ENCODE measurements around the gene UBR1. TPM values are rescaled to one million over a fixed set of nuclear protein-coding genes. Genes with fewer than 3 reads are reported as not detected.

Gene UBR1
- total RNA-seq, 1 donor from 2014 or later = 33.2 TPM

GRCh38 chr15:43067717-43068461 lies 37.9 kb downstream of the UBR1 start:
- no peaks in the 10 kb centered on the region for H3K4me1 Mint-ChIP-seq
- no peaks in the 10 kb centered on the region for H3K27me3 ChIP-seq
- H4K20me1 ChIP-seq (ENCODE audit: low read depth) = no peaks in the 10 kb centered on the region
- no peak overlapping the region for H3K27ac ChIP-seq
- H3K79me2 ChIP-seq (ENCODE audit: low read depth) = no peaks in the 10 kb centered on the region
- H3K36me3 Mint-ChIP-seq = peaks cover 32% of the 10 kb centered on the region
- H3K4me3 ChIP-seq = no peak overlapping the region
- H3F3A ChIP-seq (ENCODE audit: low read depth) = no peaks in the 10 kb centered on the region
- H3K4me1 ChIP-seq = no peaks in the 10 kb centered on the region
- H3K36me3 ChIP-seq = peaks cover 25% of the 10 kb centered on the region
- no peak overlapping the region for H3K27ac Mint-ChIP-seq
- DNase-seq (ENCODE audit: low spot score) = no peak
- no peaks in the 10 kb centered on the region for H3K9me3 Mint-ChIP-seq
- TF ChIP-seq EZH2phosphoT487 (IDR thresholded peaks at IDR 0.05) = no peak
- no peak for TF ChIP-seq CTCF (IDR thresholded peaks at IDR 0.05)
- no peak for TF ChIP-seq EZH2 (IDR thresholded peaks at IDR 0.05)
- no peaks in the 10 kb centered on the region for H3K9me3 ChIP-seq (ENCODE audit: low read depth)
- H3K4me2 ChIP-seq = no peak overlapping the region
- no peak overlapping the region for H3K4me3 Mint-ChIP-seq
- no peak overlapping the region for H3K9ac ChIP-seq
- H3K27me3 Mint-ChIP-seq (ENCODE audit: insufficient read depth, low read depth) = no peaks in the 10 kb centered on the region
- H2AFZ ChIP-seq (replicated peaks) = no peak overlapping the region

- Mint-ChIP-seq H3K27me3 (ENCODE audit: insufficient read depth, low read depth) (no peaks in the 10 kb centered on the region), H3K4me3 (no peak overlapping the region), H3K9me3 (no peaks in the 10 kb centered on the region), H3K36me3 (peaks cover 9% of the 10 kb centered on the region), H3K4me1 (no peaks in the 10 kb centered on the region), H3K27ac (no peak overlapping the region)
- H3K4me3 ChIP-seq = no peak overlapping the region
- TF ChIP-seq EZH2phosphoT487 (IDR thresholded peaks at IDR 0.05) (no peak), CTCF (IDR thresholded peaks at IDR 0.05) (no peak), EZH2 (IDR thresholded peaks at IDR 0.05) (no peak)
- no peak overlapping the region for H3K27ac ChIP-seq
- H3K27me3 ChIP-seq = no peaks in the 10 kb centered on the region
- H3F3A ChIP-seq (ENCODE audit: low read depth) = no peaks in the 10 kb centered on the region
- DNase-seq (ENCODE audit: low spot score) = no peak
- no peaks in the 10 kb centered on the region for H3K4me1 ChIP-seq
- peaks cover 18% of the 10 kb centered on the region for H3K36me3 ChIP-seq
- H3K4me2 ChIP-seq = no peak overlapping the region
- H3K79me2 ChIP-seq (ENCODE audit: low read depth) = no peaks in the 10 kb centered on the region
- no peaks in the 10 kb centered on the region for H4K20me1 ChIP-seq (ENCODE audit: low read depth)
- no peak overlapping the region for H3K9ac ChIP-seq
- no peaks in the 10 kb centered on the region for H3K9me3 ChIP-seq (ENCODE audit: low read depth)
- H2AFZ ChIP-seq (replicated peaks) = no peak overlapping the region
Observed at GRCh38 chr15:43056696-43057095, 49.1 kb downstream of the UBR1 start.

- DNase-seq (ENCODE audit: low spot score) = no peak
- TF ChIP-seq EZH2 (IDR thresholded peaks at IDR 0.05) = no peak
- TF ChIP-seq EZH2phosphoT487 (IDR thresholded peaks at IDR 0.05) = no peak
- no peak for TF ChIP-seq CTCF (IDR thresholded peaks at IDR 0.05)
- H2AFZ ChIP-seq (replicated peaks) = no peak overlapping the region
- no peak overlapping the region for H3K9ac ChIP-seq
- H3F3A ChIP-seq (ENCODE audit: low read depth) = no peaks in the 10 kb centered on the region
- peaks cover 16% of the 10 kb centered on the region for H3K36me3 Mint-ChIP-seq
- no peak overlapping the region for H3K4me3 Mint-ChIP-seq
- H4K20me1 ChIP-seq (ENCODE audit: low read depth) = no peaks in the 10 kb centered on the region
- peaks cover 4% of the 10 kb centered on the region for H3K36me3 ChIP-seq
- H3K79me2 ChIP-seq (ENCODE audit: low read depth) = no peaks in the 10 kb centered on the region
- no peaks in the 10 kb centered on the region for H3K27me3 Mint-ChIP-seq (ENCODE audit: insufficient read depth, low read depth)
- H3K4me3 ChIP-seq = no peak overlapping the region
- no peak overlapping the region for H3K4me2 ChIP-seq
- H3K9me3 Mint-ChIP-seq = no peaks in the 10 kb centered on the region
- no peaks in the 10 kb centered on the region for H3K27me3 ChIP-seq
- no peak overlapping the region for H3K27ac ChIP-seq
- no peaks in the 10 kb centered on the region for H3K4me1 Mint-ChIP-seq
- H3K9me3 ChIP-seq (ENCODE audit: low read depth) = no peaks in the 10 kb centered on the region
- H3K27ac Mint-ChIP-seq = no peak overlapping the region
- no peaks in the 10 kb centered on the region for H3K4me1 ChIP-seq
Observed at GRCh38 chr15:43052860-43053259, 53.0 kb downstream of the UBR1 start.
